Lower lobe of right lung (tissue), 2 donors: ENCODE data around the gene TSEN2. TPM values are rescaled to one million over a fixed set of nuclear protein-coding genes. Genes with fewer than 3 reads are reported as not detected.

Experiments used
- ATAC-seq, 2 donors: fragments of 200-7000 bp; cut with Tn5 transposase; one replicate each; pipeline ENCODE4 v1.9.1; 2020 to 2022; ENCODE audit warnings: mild to moderate bottlenecking in 2 of 2, moderate library complexity in 2 of 2
- DNase-seq: peaks from one replicate; pipeline ENCODE4 v3.0.0-alpha.2; 2020
- H3K27ac ChIP-seq: fragments of 200-600 bp; one replicate; pipeline ENCODE4 v1.8.0; 2022
- H3K27me3 ChIP-seq: fragments of 200-600 bp; one replicate; pipeline ENCODE4 v1.8.0; 2022; ENCODE audit warnings: low read depth
- H3K36me3 ChIP-seq: fragments of 200-600 bp; one replicate; pipeline ENCODE4 v1.8.0; 2022; ENCODE audit warnings: mild to moderate bottlenecking
- H3K4me1 ChIP-seq: fragments of 200-600 bp; one replicate; pipeline ENCODE4 v1.8.0; 2022
- H3K4me3 ChIP-seq: fragments of 200-600 bp; one replicate; pipeline ENCODE4 v1.8.0; 2022; ENCODE audit warnings: mild to moderate bottlenecking
- H3K9me3 ChIP-seq: fragments of 200-600 bp; one replicate; pipeline ENCODE4 v1.8.0; 2022
- CTCF ChIP-seq: fragments of 200-600 bp; IDR thresholded peaks from one replicate; pipeline ENCODE4 v1.8.0; 2022; ENCODE audit warnings: antibody characterized with exemption, mild to moderate bottlenecking
- intact Hi-C: fragments of 100-400 bp; cut with DNase I; formaldehyde crosslinking; loops from one replicate; pipeline ENCODE4 v1.11.0; 2022
- long read RNA-seq: library from polyadenylated mRNA; unstranded; transcript quantifications from one replicate; pipeline ENCODE4 v2.0.0, GENCODE V29; 2021
- total RNA-seq: library from RNA; stranded (reverse); fragmentation: NEBNext Ultra II Directional; extraction: Animal tissue kit (Norgen Biotek cat#: 25700); gene quantifications from one replicate; pipeline ENCODE4 v1.2.1, GENCODE V29; 2021
- donor health status: DM: no; HTN: yes; CAD: no; lungs with severe emphysema.

Gene TSEN2
- total RNA-seq, result 23.6 TPM
- long read RNA-seq, partial matches to known transcripts, result 8 of 20 reads
- long read RNA-seq, other reads (novel, unspliced or antisense), result 10 of 20 reads

GRCh38 chr3:12484198-12484982 lies at the start of gene TSEN2:
TSS of gene TSEN2 (plus strand) at chr3:12484480. CDS start at chr3:12489801, 5,321 bp downstream.
- intact Hi-C loops, result no loop called here
- peak; percentile 97 to 98 for ATAC-seq
- Histone ChIP-seq H3K4me1 (peaks cover 26% of the 10 kb centered on the region), H3K27ac (peak within 1 kb of the TSS; percentile 88), H3K4me3 (peak within 1 kb of the TSS; percentile 87), H3K9me3 (no peaks in the 10 kb centered on the region), H3K27me3 (no peaks in the 10 kb centered on the region), H3K36me3 (no peaks in the 10 kb centered on the region)
- peak; percentile 12 for TF ChIP-seq CTCF
- peak; percentile 97 for DNase-seq

DNA sequence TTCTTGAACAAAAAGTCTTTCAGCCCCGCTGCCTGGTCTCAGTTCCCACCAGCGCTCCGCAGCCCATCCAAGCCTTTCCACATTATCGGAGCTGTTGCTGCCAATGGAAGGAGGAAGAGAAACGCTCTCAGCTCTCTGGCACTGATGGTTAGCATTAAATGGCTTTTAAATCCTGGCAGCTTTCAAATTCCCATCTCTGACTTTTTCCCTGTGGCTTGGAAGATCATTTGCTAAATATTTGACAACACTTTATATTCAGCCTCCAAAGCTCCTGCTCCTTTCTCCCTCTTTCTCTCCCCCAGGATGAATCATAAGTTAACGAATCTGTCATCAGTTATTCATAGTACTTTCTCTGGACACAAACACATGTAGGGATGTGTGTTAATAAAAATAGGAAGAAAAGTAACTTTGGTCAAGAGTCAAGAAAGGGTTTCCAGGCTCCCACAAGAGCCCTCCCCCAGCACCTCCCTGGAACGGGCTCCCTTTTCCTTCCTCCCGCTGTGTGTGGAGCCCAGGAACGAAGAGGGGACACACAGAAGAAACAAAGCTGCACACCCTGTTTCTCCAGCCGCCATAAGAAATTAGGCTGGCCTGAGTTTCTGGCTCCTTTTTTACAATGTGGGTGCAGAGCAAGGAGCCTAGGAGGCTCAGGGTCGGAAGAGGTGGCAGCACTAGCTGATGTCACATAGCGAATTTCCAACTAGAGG lies 47.6 kb upstream of the TSEN2 start:
- Histone ChIP-seq H3K4me3 (no peak overlapping the region), H3K27ac (no peak overlapping the region)

DNA sequence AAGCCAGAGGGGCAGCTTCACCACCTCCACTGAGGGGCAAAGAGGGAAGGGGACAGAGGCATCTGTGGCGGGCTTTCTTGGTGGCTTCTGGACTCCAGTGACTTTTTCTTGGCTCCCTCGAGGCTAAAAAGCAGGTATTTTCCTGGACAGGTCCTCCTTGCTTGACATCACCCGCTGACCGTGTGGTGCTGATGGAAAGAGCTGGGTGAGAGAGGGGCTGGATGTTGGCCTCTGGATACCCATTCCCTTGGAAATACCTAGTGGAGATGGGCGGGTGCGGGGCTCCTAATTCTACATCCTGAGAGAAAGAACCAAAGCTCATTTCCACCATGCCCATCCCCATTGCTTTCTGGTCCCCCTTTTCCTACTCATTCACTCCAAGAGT lies 47.1 kb upstream of the TSEN2 start:
- Histone ChIP-seq H3K27ac (no peak overlapping the region), H3K27me3 (peaks cover 4% of the 10 kb centered on the region), H3K9me3 (no peaks in the 10 kb centered on the region), H3K36me3 (no peaks in the 10 kb centered on the region), H3K4me3 (no peak overlapping the region), H3K4me1 (peaks cover 8% of the 10 kb centered on the region)
- DNase-seq, result no peak
- intact Hi-C loops, result no loop called here
- no peak for ATAC-seq
- no peak for TF ChIP-seq CTCF

More for the DNA sequence above, 47.6 kb upstream of the TSEN2 start:
- Histone ChIP-seq H3K9me3 (no peaks in the 10 kb centered on the region), H3K36me3 (no peaks in the 10 kb centered on the region), H3K4me1 (peaks cover 8% of the 10 kb centered on the region), H3K27me3 (no peaks in the 10 kb centered on the region)
- intact Hi-C loops, result no loop called here
- ATAC-seq, result no peak
- DNase-seq, result no peak
- TF ChIP-seq CTCF, result no peak

DNA sequence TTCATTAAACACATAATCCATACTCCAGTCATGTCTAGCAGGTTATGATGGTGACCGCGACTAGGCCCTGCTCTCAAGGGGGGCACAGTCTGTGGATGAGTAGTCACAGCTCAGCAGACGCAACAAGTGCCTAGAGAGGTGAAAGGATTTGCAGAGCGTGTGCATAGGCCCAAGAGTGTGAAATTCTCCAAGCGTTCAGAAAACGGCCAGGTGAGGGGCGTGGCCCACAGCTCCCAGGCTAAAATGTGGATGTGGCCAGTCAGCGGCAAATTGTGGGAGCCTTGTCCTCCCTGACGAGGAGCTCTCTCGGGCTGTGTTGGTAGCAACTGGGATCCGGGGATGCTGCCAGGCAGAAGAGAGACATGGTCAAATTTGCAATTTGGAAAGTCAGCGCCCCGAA lies 46.4 kb upstream of the TSEN2 start:
- Histone ChIP-seq H3K27ac (no peak overlapping the region), H3K9me3 (no peaks in the 10 kb centered on the region), H3K4me1 (peaks cover 8% of the 10 kb centered on the region), H3K27me3 (peaks cover 4% of the 10 kb centered on the region), H3K4me3 (no peak overlapping the region), H3K36me3 (no peaks in the 10 kb centered on the region)
- TF ChIP-seq CTCF, result no peak
- DNase-seq, result no peak
- no peak for ATAC-seq
- intact Hi-C loops, result no loop called here

GRCh38 chr3:12438318-12438717 lies 46.0 kb upstream of the TSEN2 start:
- no peak overlapping the region for H3K4me3 ChIP-seq
- H3K9me3 ChIP-seq, result no peaks in the 10 kb centered on the region
- H3K4me1 ChIP-seq, result peaks cover 8% of the 10 kb centered on the region
- no peaks in the 10 kb centered on the region for H3K36me3 ChIP-seq
- ATAC-seq (no peak), DNase-seq (no peak)
- no peak for TF ChIP-seq CTCF
- intact Hi-C loops, result no loop called here
- H3K27ac ChIP-seq, result no peak overlapping the region
- peaks cover 4% of the 10 kb centered on the region for H3K27me3 ChIP-seq
